Spinal cord (tissue), 10 donors: ENCODE measurements around the gene SIGLEC11. TPM values are rescaled to one million over a fixed set of nuclear protein-coding genes. Genes with fewer than 3 reads are reported as not detected.
"Not testable (repeated sequence)": the region's sequence is repeated elsewhere in the genome, so short reads cannot be mapped to it uniquely, and the experiment has no call there.

Experiments
- DNase-seq, 6 donors: peaks; one replicate each; pipeline versions ENCODE4 v3.0.0 to v3.0.0-alpha.2; 2013 to 2015; ENCODE audit warnings: low spot score in 6 of 6, low read depth in 4 of 6
- H3K27ac ChIP-seq: one replicate; pipeline ENCODE4 v1.5.1; 2013; ENCODE audit warnings: low read depth, low read length, control low read depth
- H3K27me3 ChIP-seq: one replicate; pipeline ENCODE4 v1.6.1; 2013; ENCODE audit warnings: low read length; ENCODE audit not compliant: control insufficient read depth, insufficient read depth
- H3K36me3 ChIP-seq: one replicate; pipeline ENCODE4 v1.6.1; 2013; ENCODE audit warnings: low read length; ENCODE audit not compliant: control insufficient read depth, insufficient read depth
- H3K4me1 ChIP-seq: one replicate; pipeline ENCODE4 v1.6.1; 2013; ENCODE audit warnings: low read length; ENCODE audit not compliant: control insufficient read depth, insufficient read depth
- H3K4me3 ChIP-seq: one replicate; pipeline ENCODE4 v1.5.1; 2013; ENCODE audit warnings: low read depth, low read length, control low read depth
- H3K9me3 ChIP-seq: one replicate; pipeline ENCODE4 v1.6.1; 2013; ENCODE audit warnings: low read length; ENCODE audit not compliant: control insufficient read depth, insufficient read depth
- WGBS: methylation state at CpG from one replicate; pipeline ENCODE4 v1.1.5; 2013; ENCODE audit warnings: missing lambda C conversion rate; ENCODE audit not compliant: insufficient coverage; 5-methylcytosine and 5-hydroxymethylcytosine counted together
- polyA plus RNA-seq, 2 donors: library from polyadenylated mRNA; unstranded; fragments of 120-200 nt; gene quantifications; one replicate each; pipeline ENCODE4 v1.2.1, GENCODE V29; 2013; ENCODE audit not compliant: insufficient read length in 2 of 2
- total RNA-seq, 2 donors: library from RNA; depleted of rRNA in 1 of 2; stranded (reverse); fragments of 120-200 nt in 1 of 2; fragments of >200 nt in 1 of 2; gene quantifications; one replicate each; pipeline versions ENCODE4 v1.2.3 to v1.2.4, GENCODE V29; 2013 to 2014
- donor health status: healthy.

The SIGLEC11 gene
- total and polyA plus RNA-seq, 4 donors, result 0.52 to 1.7 (median 0.86) TPM

DNA sequence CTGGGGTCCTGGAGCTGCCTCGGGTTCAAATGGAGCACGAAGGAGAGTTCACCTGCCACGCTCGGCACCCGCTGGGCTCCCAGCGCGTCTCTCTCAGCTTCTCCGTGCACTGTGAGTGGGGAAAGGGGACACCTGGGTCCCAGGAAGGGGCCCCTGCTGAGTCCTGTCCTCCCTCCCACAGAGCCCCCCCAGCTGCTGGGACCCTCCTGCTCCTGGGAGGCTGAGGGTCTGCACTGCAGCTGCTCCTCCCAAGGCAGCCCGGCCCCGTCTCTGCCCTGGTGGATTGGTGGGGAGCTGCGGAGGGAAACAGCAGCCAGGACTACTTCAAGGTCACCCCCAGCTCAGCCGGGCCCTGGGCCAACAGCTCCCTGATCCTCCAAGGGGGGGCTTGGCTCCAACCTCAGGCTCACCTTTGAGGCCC is 11.0 kb upstream of the SIGLEC11 start:
- Histone ChIP-seq H3K27me3 (peaks cover 2% of the 10 kb centered on the region), H3K4me3 (no peak overlapping the region), H3K36me3 (peaks cover 23% of the 10 kb centered on the region), H3K9me3 (no peaks in the 10 kb centered on the region), H3K4me1 (no peaks in the 10 kb centered on the region), H3K27ac (no peak overlapping the region)
- no peak for DNase-seq
- 61% methylated on average over 10 of the region's 12 CpGs for WGBS

DNA sequence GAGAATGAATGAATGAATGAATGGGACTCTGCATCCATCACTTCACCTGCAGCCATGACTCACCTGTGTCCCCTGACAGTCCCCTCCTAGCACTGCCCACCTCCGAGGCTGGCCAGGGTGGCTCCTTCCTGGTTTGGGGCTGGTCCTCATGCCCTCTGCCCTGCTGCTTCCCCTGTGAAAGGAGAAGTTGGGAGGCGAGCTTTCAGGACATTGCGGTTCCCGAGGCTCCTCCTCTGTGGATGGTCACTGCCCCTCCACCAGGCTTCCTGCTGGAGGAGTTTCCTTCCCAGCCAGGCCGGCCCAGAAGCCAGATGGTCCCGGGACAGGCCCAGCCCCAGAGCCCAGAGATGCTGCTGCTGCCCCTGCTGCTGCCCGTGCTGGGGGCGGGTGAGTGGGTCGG is 8.4 kb upstream of the SIGLEC11 start:
- H3K36me3 ChIP-seq, H3K4me3 ChIP-seq, H3K4me1 ChIP-seq, H3K27me3 ChIP-seq, H3K27ac ChIP-seq, H3K9me3 ChIP-seq, DNase-seq: not testable (repeated sequence)
- no CpG with 5 or more reads among the region's 9 CpGs for WGBS

DNA sequence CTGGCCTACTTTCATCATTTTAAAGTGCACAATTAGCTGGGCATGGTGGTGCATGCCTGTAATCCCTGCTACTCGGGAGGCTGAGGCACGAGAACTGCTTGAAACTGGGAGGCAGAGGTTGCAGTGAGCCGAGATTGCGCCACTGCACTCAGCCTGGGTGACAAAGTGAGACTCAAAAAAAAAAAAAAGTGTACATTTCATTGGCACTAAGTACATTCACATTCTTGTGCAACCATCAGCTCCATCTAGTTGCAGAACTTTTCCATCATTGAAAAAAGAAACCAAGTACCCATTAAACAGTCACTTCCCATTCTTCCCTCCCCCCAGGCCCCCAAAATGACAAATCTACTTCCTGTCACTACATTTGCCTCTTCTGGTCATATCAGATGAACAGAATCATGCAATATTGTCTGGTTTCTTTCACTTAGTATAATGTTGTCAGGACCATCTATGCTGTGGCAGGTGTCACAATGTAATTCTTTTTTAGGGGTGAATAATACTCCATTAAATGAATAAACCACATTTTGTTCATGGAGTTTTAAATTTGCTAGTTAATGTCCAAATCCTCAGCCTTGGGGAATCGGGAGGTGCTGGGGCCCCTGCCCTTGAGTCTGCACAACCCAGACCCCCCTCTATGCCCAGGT is 7.4 kb upstream of the SIGLEC11 start:
- H3K27me3 ChIP-seq, result peaks cover 2% of the 10 kb centered on the region

DNA sequence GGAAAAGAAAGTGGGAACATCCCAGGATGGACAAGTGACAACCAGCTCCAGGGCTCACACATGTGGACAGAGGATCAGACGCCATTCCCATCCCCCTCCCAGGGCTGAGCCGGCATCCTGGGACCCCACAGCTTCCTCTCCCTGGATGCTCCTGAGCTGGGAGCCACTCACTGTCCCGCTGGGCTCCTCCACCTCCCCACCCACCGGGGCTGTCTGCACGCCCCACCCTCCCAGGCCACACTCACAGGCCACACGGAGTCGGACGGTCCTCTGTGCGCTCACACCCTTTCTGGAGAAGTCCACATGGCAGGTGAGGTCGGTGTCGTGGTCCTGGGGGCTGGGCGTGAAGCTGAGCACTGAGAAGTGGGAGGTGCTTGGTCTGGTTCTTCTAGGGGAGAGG is 1.1 kb downstream of the SIGLEC11 start:
- H3K9me3 ChIP-seq, H3K27me3 ChIP-seq, H3K4me1 ChIP-seq, DNase-seq, H3K36me3 ChIP-seq, H3K27ac ChIP-seq, H3K4me3 ChIP-seq: not testable (repeated sequence)
- WGBS, result no CpG with 5 or more reads among the region's 12 CpGs

More for the DNA sequence above, 7.4 kb upstream of the SIGLEC11 start:
- no peaks in the 10 kb centered on the region for H3K4me1 ChIP-seq
- no peaks in the 10 kb centered on the region for H3K9me3 ChIP-seq
- DNase-seq, result no peak
- no peaks in the 10 kb centered on the region for H3K36me3 ChIP-seq
- WGBS, result 100% methylated on average over 4 of the region's 5 CpGs
- H3K4me3 ChIP-seq, result no peak overlapping the region
- no peak overlapping the region for H3K27ac ChIP-seq

DNA sequence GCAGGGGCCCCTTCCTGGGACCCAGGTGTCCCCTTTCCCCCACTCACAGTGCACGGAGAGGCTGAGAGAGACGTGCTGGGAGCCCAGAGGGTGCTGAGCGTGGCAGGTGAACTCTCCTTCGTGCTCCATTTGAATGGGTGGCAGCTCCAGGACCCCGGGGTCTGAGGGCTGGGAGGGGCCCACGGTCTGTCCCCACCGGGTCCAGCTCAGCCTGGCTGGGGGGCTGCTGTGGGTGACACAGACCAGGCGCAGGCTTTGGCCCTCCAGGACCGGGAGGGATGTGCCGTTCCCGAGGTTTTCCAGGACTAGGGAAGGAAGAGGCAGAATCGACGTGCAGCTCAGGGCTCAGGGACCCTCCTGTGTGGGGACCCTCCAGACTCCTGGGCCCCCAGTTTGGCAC is 2.4 kb downstream of the SIGLEC11 start:
- not testable (repeated sequence) for H3K27ac ChIP-seq, H3K4me1 ChIP-seq, H3K27me3 ChIP-seq, H3K36me3 ChIP-seq, H3K4me3 ChIP-seq, DNase-seq, H3K9me3 ChIP-seq
- 62% methylated on average over 9 of the region's 13 CpGs for WGBS

DNA sequence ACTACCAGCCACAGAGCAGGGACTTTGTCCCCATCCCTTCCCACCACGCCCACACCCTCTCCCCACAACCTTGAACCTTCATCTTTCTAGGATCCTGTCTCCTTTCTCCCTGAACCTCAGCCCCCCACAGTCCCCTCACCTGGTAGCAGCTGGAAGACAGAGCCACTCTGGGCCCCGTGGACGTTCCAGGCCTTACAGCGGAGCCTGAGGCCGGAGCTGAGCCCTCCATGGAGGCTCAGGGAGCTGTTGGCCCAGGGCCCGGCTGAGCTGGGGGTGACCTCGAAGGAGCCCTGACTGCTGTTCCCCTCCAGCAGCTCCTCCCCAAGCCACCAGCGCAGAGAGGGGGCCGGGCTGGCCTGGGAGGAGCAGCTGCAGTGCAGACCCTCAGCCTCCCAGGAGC is 2.8 kb downstream of the SIGLEC11 start:
- not testable (repeated sequence) for H3K4me3 ChIP-seq, DNase-seq, H3K9me3 ChIP-seq, H3K36me3 ChIP-seq, H3K27me3 ChIP-seq, H3K4me1 ChIP-seq, H3K27ac ChIP-seq
- 56% methylated on average over 5 of the region's 9 CpGs for WGBS

DNA sequence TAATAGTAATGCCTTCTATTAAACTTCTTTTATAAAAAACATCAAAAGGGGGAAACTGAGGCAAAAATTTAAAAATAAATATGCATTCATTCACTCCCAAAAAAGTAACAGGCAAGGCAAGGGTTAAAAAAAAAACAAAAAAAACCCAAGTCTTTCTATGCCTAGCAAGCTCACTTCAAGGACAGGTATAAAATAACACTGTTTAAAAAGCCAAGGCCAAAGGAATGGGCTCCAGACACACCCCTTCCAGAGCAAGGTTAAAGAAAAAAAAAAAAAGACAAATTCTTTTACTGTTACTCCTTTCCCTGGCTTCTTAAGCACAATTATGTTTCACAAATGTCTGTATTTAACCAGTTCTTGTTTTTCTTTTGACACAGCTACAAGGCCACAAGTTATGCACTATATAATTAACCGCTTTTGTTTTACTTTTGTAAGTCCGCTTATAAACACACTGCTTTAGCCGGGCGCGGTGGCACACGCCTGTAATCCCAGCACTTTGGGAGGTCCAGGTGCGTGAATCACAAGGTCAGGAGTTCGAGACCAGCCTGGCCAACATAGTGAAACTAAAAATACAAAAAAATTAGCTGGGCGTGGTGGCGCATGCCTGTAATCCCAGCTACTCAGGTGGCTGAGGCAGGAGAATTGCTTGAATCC is 3.6 kb downstream of the SIGLEC11 start:
- 92% methylated on average over 10 of the region's 10 CpGs for WGBS
- H3K27ac ChIP-seq, result no peak overlapping the region
- H3K4me3 ChIP-seq, result no peak overlapping the region
- DNase-seq, result no peak
- no peaks in the 10 kb centered on the region for H3K27me3 ChIP-seq
- no peaks in the 10 kb centered on the region for H3K9me3 ChIP-seq
- peaks cover 8% of the 10 kb centered on the region for H3K4me1 ChIP-seq
- no peaks in the 10 kb centered on the region for H3K36me3 ChIP-seq

DNA sequence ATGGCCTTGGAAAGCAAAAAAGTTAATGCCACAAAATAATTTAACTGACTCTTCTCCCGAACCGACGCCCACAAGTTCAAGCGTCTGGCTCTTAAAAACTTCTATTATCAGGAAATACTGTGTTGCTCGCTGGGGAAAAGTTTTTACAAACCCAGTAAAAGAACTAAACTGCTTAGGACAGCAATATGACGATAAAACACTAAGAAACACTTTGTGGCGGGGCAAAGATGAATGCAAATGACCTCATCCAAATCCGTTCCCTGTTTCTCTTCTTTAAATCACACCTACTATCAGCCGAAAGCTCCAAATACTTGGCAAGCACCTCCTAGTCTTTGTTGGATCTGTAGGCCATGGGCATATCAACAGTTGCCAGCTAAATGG is 4.9 kb downstream of the SIGLEC11 start:
- Histone ChIP-seq H3K9me3 (no peaks in the 10 kb centered on the region), H3K4me1 (peaks cover 17% of the 10 kb centered on the region), H3K36me3 (no peaks in the 10 kb centered on the region), H3K27me3 (no peaks in the 10 kb centered on the region), H3K27ac (no peak overlapping the region), H3K4me3 (no peak overlapping the region)
- no peak for DNase-seq
- 77% methylated on average over 4 of the region's 9 CpGs for WGBS

DNA sequence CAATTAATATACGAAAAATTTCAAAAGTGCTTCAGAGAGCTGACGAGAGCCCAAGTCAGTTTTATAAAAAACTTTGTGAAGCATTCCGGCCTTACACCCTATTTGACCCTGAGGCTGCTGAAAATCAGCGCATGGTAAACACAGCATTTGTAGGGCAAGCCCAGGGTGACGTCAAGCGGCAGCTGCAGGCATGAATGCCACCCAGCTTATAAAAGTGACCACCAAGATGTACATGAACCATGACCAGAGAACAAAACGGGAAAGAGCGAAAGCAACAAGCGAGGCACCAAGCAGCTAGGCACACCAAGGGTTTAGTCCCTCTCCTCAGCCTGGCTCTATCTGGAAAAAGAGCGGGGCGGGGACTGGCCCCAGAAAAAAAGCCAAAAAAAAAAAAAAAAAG is 6.0 kb downstream of the SIGLEC11 start:
- Histone ChIP-seq H3K4me1 (peaks cover 17% of the 10 kb centered on the region), H3K27ac (peak overlapping the region; percentile 52), H3K27me3 (no peaks in the 10 kb centered on the region), H3K36me3 (no peaks in the 10 kb centered on the region), H3K9me3 (no peaks in the 10 kb centered on the region), H3K4me3 (no peak overlapping the region)
- DNase-seq, result no peak
- 71% methylated on average over 11 of the region's 11 CpGs for WGBS
